Upper lobe of left lung (tissue), 6 donors: ENCODE results near the gene CHRNA4. TPM values are rescaled to one million over a fixed set of nuclear protein-coding genes. Genes with fewer than 3 reads are reported as not detected.

Experiments used
- ATAC-seq, 2 donors: fragments of 200-7000 bp; cut with Tn5 transposase; one replicate each; pipeline ENCODE4 v1.9.1; 2022; ENCODE audit warnings: mild to moderate bottlenecking in 2 of 2, moderate library complexity in 2 of 2; ENCODE audit not compliant: low FRiP score in 2 of 2
- DNase-seq, 2 donors: peaks; one replicate each; pipeline ENCODE4 v3.0.0-alpha.2; 2019 to 2020
- H3K27ac ChIP-seq, 4 donors: fragments of 200-600 bp; sonication (generic); one replicate each; pipeline ENCODE4 v1.5.1; 2016 to 2019
- H3K27me3 ChIP-seq, 4 donors: fragments of 200-600 bp; sonication (generic); one replicate each; pipeline ENCODE4 v1.5.1; 2017 to 2019
- H3K36me3 ChIP-seq, 4 donors: fragments of 200-600 bp; sonication (generic); one replicate each; pipeline ENCODE4 v1.5.1; 2016 to 2019
- H3K4me1 ChIP-seq, 4 donors: fragments of 200-600 bp; sonication (generic); one replicate each; pipeline ENCODE4 v1.5.1; 2018 to 2019
- H3K4me3 ChIP-seq, 4 donors: fragments of 200-600 bp; sonication (generic); one replicate each; pipeline ENCODE4 v1.5.1; 2017 to 2019; ENCODE audit warnings: mild to moderate bottlenecking in 2 of 4, moderate library complexity in 1 of 4
- H3K9me3 ChIP-seq, 4 donors: fragments of 200-600 bp; sonication (generic); one replicate each; pipeline ENCODE4 v1.5.1; 2018 to 2019
- CTCF ChIP-seq, 6 experiments: fragments of 450-650 bp in 4 of 6; fragments of 200-600 bp in 2 of 6; sonication (generic) in 2 of 6; IDR thresholded peaks; one replicate each; pipeline ENCODE4 v1.5.1; 2016 to 2019; ENCODE audit warnings: antibody characterized with exemption in 6 of 6
- EP300 ChIP-seq, 4 donors: sonication (generic); formaldehyde crosslinking; IDR thresholded peaks; one replicate each; pipeline ENCODE4 v1.5.1; 2017; ENCODE audit warnings: antibody characterized with exemption in 4 of 4, control low read depth in 2 of 4
- POLR2A ChIP-seq, 4 donors: fragments of 450-650 bp; IDR thresholded peaks; one replicate each; pipeline ENCODE4 v1.5.1; 2016 to 2017; ENCODE audit warnings: antibody characterized with exemption in 4 of 4, mild to moderate bottlenecking in 2 of 4
- POLR2AphosphoS5 ChIP-seq, 2 donors: sonication (generic); formaldehyde crosslinking; IDR thresholded peaks; one replicate each; pipeline ENCODE4 v1.5.1; 2017; ENCODE audit warnings: antibody characterized with exemption in 2 of 2
- WGBS, 2 donors: methylation state at CpG; one replicate each; pipeline ENCODE4 v1.1.5; 2017 to 2018; 5-methylcytosine and 5-hydroxymethylcytosine counted together
- total RNA-seq, 6 donors: library from RNA; depleted of rRNA in 4 of 6; stranded (reverse); fragments of >200 nt in 4 of 6; gene quantifications; one replicate each; pipeline versions ENCODE4 v1.1.0 to v1.2.1, GENCODE V29; 2016 to 2021
- donor health status: DM: no; HTN: no; CAD: no; lungs with moderate emphysema.
- donor health status: DM: no; HTN: yes; CAD: no; lungs with severe emphysema.

Gene CHRNA4
- total RNA-seq, 6 donors from 2014 or later, result 0.10 TPM; not detected in 5

GRCh38 chr20:63314566-63315239, 46.4 kb downstream of the CHRNA4 start:
- Histone ChIP-seq H3K4me3 (no peak overlapping the region), H3K9me3 (no peaks in the 10 kb centered on the region), H3K4me1 (peaks cover 0 to 6% (median 3%) of the 10 kb centered on the region in 4 donors), H3K27ac (no peak overlapping the region), H3K27me3 (no peaks in the 10 kb centered on the region), H3K36me3 (no peaks in the 10 kb centered on the region)
- TF ChIP-seq EP300 (IDR thresholded peaks at IDR 0.05) (no peak), POLR2AphosphoS5 (IDR thresholded peaks at IDR 0.05) (no peak), POLR2A (IDR thresholded peaks at IDR 0.05) (no peak), CTCF (IDR thresholded peaks at IDR 0.05) (no peak)
- peak in 1 of 2 donors; percentile 69 for DNase-seq
- WGBS, 2 donors, result 70 to 75% methylated on average over 2 to 21 of the region's 21 CpGs
- ATAC-seq, result no peak

- 59 to 67% methylated on average over 3 to 6 of the region's 9 CpGs for WGBS, 2 donors
- TF ChIP-seq CTCF (IDR thresholded peaks at IDR 0.05), result no peak
- Histone ChIP-seq H3K27ac (no peak overlapping the region), H3K27me3 (no peaks in the 10 kb centered on the region), H3K36me3 (no peaks in the 10 kb centered on the region), H3K9me3 (no peaks in the 10 kb centered on the region), H3K4me1 (peaks cover 0 to 8% (median 5%) of the 10 kb centered on the region in 4 donors), H3K4me3 (no peak overlapping the region)
- DNase-seq (no peak), ATAC-seq (no peak)
Measured at GRCh38 chr20:63314015-63314471, 47.1 kb downstream of the CHRNA4 start.

- Histone ChIP-seq H3K27me3 (peaks cover 0 to 2% (median under 1%) of the 10 kb centered on the region in 4 donors), H3K4me1 (peaks cover 0 to 8% (median 5%) of the 10 kb centered on the region in 4 donors), H3K36me3 (no peaks in the 10 kb centered on the region), H3K27ac (no peak overlapping the region), H3K9me3 (no peaks in the 10 kb centered on the region), H3K4me3 (no peak overlapping the region)
- peak in 1 of 2 donors; percentile 80 for DNase-seq
- WGBS, 2 donors, result 69 to 77% methylated on average over 16 to 20 of the region's 25 CpGs
- TF ChIP-seq EP300 (IDR thresholded peaks at IDR 0.05) (no peak), POLR2AphosphoS5 (IDR thresholded peaks at IDR 0.05) (no peak), CTCF (IDR thresholded peaks at IDR 0.05) (no peak), POLR2A (IDR thresholded peaks at IDR 0.05) (no peak)
- ATAC-seq, result no peak
Measured at GRCh38 chr20:63313349-63314014, 47.7 kb downstream of the CHRNA4 start.

- ATAC-seq, result peak in 1 of 2 donors; percentile 5
- no peak overlapping the region for H3K27ac ChIP-seq
- peak in 1 of 2 donors; percentile 91 for DNase-seq
- WGBS, 2 donors, result 65 to 69% methylated on average over 13 to 22 of the region's 22 CpGs
- H3K4me3 ChIP-seq, result no peak overlapping the region
- TF ChIP-seq CTCF (IDR thresholded peaks at IDR 0.05) (no peak), POLR2AphosphoS5 (IDR thresholded peaks at IDR 0.05) (peak; percentile 39 to 63), EP300 (IDR thresholded peaks at IDR 0.05) (no peak), POLR2A (IDR thresholded peaks at IDR 0.05) (no peak)
- no peaks in the 10 kb centered on the region for H3K9me3 ChIP-seq
- no peaks in the 10 kb centered on the region for H3K36me3 ChIP-seq
- peaks cover 0 to 8% (median 3%) of the 10 kb centered on the region in 4 donors for H3K27me3 ChIP-seq
- H3K4me1 ChIP-seq, result peaks cover 0 to 8% (median 5%) of the 10 kb centered on the region in 4 donors
Measured at GRCh38 chr20:63312690-63313348, 48.3 kb downstream of the CHRNA4 start.
